Smooth muscle cell (in vitro differentiated cells): ENCODE data around the gene PSKH1. TPM values are rescaled to one million over a fixed set of nuclear protein-coding genes. Genes with fewer than 3 reads are reported as not detected.
A peak's percentile ranks its signal among the peaks of the same experiment; 100 is the strongest.

Source experiments
- DNase-seq: peaks from one replicate; lab custom pipeline; 2025; ENCODE audit not compliant: unreplicated experiment; lab: John Stamatoyannopoulos, UW
- H2AFZ ChIP-seq: fragments of 200-600 bp; sonication (generic); 2 replicates; pipeline ENCODE4 v1.6.0; 2016; ENCODE audit warnings: antibody characterized with exemption, low read depth, mild to moderate bottlenecking
- H3F3A ChIP-seq: fragments of 200-600 bp; sonication (generic); 2 replicates; pipeline ENCODE4 v1.6.0; 2017; ENCODE audit warnings: antibody characterized with exemption, low read depth
- H3K27ac ChIP-seq: fragments of 200-600 bp; sonication (generic); 2 replicates; pipeline ENCODE4 v1.5.1; 2016; ENCODE audit warnings: low read depth, mild to moderate bottlenecking
- H3K27me3 ChIP-seq: fragments of 200-600 bp; sonication (generic); 2 replicates; pipeline ENCODE4 v1.6.1; 2016; ENCODE audit warnings: low read depth, mild to moderate bottlenecking
- H3K36me3 ChIP-seq: fragments of 200-600 bp; sonication (generic); 2 replicates; pipeline ENCODE4 v1.5.1; 2016; ENCODE audit warnings: low read depth
- H3K4me1 ChIP-seq: fragments of 200-600 bp; sonication (generic); 2 replicates; pipeline ENCODE4 v1.5.1; 2016; ENCODE audit warnings: low read depth
- H3K4me2 ChIP-seq: fragments of 200-600 bp; sonication (generic); 2 replicates; pipeline ENCODE4 v1.6.0; 2016; ENCODE audit warnings: mild to moderate bottlenecking
- H3K4me3 ChIP-seq: fragments of 200-600 bp; sonication (generic); 2 replicates; pipeline ENCODE4 v1.5.1; 2016; ENCODE audit warnings: mild to moderate bottlenecking
- H3K79me2 ChIP-seq: fragments of 200-600 bp; sonication (generic); 2 replicates; pipeline ENCODE4 v1.6.0; 2016; ENCODE audit warnings: low read depth, mild to moderate bottlenecking
- H3K9ac ChIP-seq: fragments of 200-600 bp; sonication (generic); 2 replicates; pipeline ENCODE4 v1.6.0; 2016; ENCODE audit warnings: low read depth
- H3K9me3 ChIP-seq: fragments of 200-600 bp; sonication (generic); replicated peaks from 2 replicates; pipeline ENCODE4 v1.5.1; 2016; ENCODE audit warnings: low read depth
- H4K20me1 ChIP-seq: fragments of 200-600 bp; sonication (generic); 2 replicates; pipeline ENCODE4 v1.6.0; 2016; ENCODE audit warnings: low read depth
- WGBS: methylation state at CpG from one replicate; pipeline ENCODE4 v1.1.7; 2016; ENCODE audit warnings: low lambda C conversion rate; 5-methylcytosine and 5-hydroxymethylcytosine counted together
- polyA plus RNA-seq: library from polyadenylated mRNA; unstranded; fragments of >200 nt; fragmentation: Nextera tagmentation; extraction: Ambion mirVana; gene quantifications from 2 replicates; pipeline ENCODE4 v1.2.1, GENCODE V29; 2016
- total RNA-seq: library from RNA; depleted of rRNA; stranded (reverse); fragments of >200 nt; gene quantifications from 2 replicates; pipeline ENCODE4 v1.2.3, GENCODE V29; 2014
- TF ChIP-seq, protein P1 (sequence below): fragments of 200-600 bp; sonication (generic); IDR thresholded peaks from 2 replicates; pipeline ENCODE4 v1.5.1; 2017; ENCODE audit warnings: borderline replicate concordance, mild to moderate bottlenecking, antibody characterized with exemption; ENCODE audit not compliant: insufficient read depth, poor library complexity, severe bottlenecking

The PSKH1 gene
- total and polyA plus RNA-seq, 2 experiments from 2014 or later = 15.3 to 36.0 TPM

DNA sequence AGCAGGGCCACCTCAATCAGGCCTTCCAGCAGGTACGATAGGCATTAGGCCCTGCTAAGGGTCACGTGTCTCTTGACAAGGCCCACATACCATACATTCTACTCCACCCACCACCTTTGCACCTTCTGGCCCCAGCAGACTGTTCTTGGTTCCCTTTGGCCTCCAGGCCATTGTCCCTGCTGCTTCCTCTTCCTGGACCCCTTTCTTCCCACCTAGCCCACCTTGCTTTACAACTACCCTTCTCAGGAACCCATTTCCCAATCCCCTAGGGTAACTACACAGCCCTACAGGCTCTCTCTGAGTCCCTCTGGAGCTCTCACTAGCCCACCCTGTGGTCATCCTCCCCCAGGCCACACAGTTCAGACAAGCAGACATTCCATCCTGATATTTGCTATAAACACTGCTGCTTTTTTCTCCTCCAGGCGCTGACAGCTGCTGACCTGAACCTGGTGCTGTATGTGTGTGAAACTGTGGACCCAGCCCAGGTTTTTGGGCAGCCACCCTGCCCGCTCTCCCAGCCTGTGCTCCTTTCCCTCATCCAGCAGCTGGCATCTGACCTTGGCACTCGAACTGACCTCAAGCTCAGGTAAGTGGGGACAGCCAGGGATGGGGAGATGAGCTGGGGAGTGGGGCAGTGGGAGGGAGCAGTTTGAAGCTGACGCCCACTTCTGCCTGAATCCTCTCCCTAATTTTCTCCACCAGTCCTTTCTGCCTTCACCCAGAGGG lies 9.7 kb upstream of the PSKH1 start:
- TF ChIP-seq, protein P1, sequence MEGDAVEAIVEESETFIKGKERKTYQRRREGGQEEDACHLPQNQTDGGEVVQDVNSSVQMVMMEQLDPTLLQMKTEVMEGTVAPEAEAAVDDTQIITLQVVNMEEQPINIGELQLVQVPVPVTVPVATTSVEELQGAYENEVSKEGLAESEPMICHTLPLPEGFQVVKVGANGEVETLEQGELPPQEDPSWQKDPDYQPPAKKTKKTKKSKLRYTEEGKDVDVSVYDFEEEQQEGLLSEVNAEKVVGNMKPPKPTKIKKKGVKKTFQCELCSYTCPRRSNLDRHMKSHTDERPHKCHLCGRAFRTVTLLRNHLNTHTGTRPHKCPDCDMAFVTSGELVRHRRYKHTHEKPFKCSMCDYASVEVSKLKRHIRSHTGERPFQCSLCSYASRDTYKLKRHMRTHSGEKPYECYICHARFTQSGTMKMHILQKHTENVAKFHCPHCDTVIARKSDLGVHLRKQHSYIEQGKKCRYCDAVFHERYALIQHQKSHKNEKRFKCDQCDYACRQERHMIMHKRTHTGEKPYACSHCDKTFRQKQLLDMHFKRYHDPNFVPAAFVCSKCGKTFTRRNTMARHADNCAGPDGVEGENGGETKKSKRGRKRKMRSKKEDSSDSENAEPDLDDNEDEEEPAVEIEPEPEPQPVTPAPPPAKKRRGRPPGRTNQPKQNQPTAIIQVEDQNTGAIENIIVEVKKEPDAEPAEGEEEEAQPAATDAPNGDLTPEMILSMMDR = no peak
- Histone ChIP-seq H4K20me1 (peaks cover 16% of the 10 kb centered on the region), H3F3A (no peaks in the 10 kb centered on the region), H3K4me3 (no peak overlapping the region), H3K79me2 (no peaks in the 10 kb centered on the region), H3K4me1 (peaks cover 5% of the 10 kb centered on the region), H3K9ac (no peak overlapping the region), H3K4me2 (no peak overlapping the region), H3K27me3 (no peaks in the 10 kb centered on the region), H3K36me3 (no peaks in the 10 kb centered on the region), H3K9me3 (no peaks in the 10 kb centered on the region), H2AFZ (no peak overlapping the region), H3K27ac (no peak overlapping the region)
- WGBS = 73% methylated on average over 6 of the region's 6 CpGs
- no peak for DNase-seq

DNA sequence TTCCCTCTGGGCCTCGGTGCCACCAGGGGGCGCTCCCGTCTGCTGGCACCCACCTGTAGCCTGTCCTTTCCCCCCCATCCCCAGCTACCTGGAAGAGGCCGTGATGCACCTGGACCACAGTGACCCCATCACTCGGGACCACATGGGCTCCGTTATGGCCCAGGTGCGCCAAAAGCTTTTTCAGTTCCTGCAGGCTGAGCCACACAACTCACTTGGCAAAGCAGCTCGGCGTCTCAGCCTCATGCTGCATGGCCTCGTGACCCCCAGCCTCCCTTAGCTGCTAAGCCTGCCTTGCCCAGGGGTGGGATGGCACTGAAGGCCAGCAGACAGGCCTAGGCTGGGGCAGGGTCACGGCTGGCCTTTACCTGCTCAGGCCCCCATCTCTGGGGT lies 9.2 kb upstream of the PSKH1 start:
- H3K36me3 ChIP-seq = no peaks in the 10 kb centered on the region
- no peaks in the 10 kb centered on the region for H3K9me3 ChIP-seq
- no peak overlapping the region for H3K4me2 ChIP-seq
- TF ChIP-seq, protein P1 = peak; percentile 81
- no peaks in the 10 kb centered on the region for H3F3A ChIP-seq
- H3K4me1 ChIP-seq = peaks cover 5% of the 10 kb centered on the region
- H2AFZ ChIP-seq = no peak overlapping the region
- no peak overlapping the region for H3K4me3 ChIP-seq
- WGBS = 65% methylated on average over 11 of the region's 11 CpGs
- no peaks in the 10 kb centered on the region for H3K79me2 ChIP-seq
- H3K27me3 ChIP-seq = no peaks in the 10 kb centered on the region
- DNase-seq = peak; percentile 3
- no peak overlapping the region for H3K9ac ChIP-seq
- H3K27ac ChIP-seq = no peak overlapping the region
- H4K20me1 ChIP-seq = peaks cover 16% of the 10 kb centered on the region

DNA sequence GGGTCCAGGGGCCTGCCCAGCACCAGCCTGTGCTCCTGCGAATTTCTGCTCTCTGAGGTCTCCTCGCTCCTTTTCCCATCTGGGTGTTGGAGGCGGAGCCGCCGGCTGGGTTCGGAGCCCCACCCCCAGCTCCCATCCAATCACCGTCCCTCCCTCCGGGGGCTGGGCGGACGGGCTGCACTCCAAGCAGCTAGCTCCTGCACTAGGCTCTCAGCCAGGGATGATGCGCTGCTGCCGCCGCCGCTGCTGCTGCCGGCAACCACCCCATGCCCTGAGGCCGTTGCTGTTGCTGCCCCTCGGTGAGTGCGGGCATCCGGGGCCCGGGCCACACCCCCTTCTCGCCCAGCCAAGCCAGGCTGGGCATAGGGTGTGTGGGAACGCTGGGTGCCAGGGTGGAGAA lies 8.4 kb upstream of the PSKH1 start, which contains the start of gene NRN1L:
NRN1L (plus strand) TSS at position 202 of the 400 bp plus-strand sequence; CDS start at position 221, 19 bp downstream.
- TF ChIP-seq, protein P1 = no peak
- Histone ChIP-seq H3K9ac (no peak within 1 kb of the TSS), H3K36me3 (no peaks in the 10 kb centered on the region), H3K4me2 (no peak within 1 kb of the TSS), H3K9me3 (no peaks in the 10 kb centered on the region), H4K20me1 (peaks cover 16% of the 10 kb centered on the region), H3K79me2 (no peaks in the 10 kb centered on the region), H3K4me1 (peaks cover 5% of the 10 kb centered on the region), H3K4me3 (no peak within 1 kb of the TSS), H3K27me3 (no peaks in the 10 kb centered on the region), H2AFZ (no peak within 1 kb of the TSS), H3F3A (no peaks in the 10 kb centered on the region), H3K27ac (no peak within 1 kb of the TSS)
- peak; percentile 43 for DNase-seq
- 30% methylated on average over 21 of the region's 22 CpGs for WGBS

DNA sequence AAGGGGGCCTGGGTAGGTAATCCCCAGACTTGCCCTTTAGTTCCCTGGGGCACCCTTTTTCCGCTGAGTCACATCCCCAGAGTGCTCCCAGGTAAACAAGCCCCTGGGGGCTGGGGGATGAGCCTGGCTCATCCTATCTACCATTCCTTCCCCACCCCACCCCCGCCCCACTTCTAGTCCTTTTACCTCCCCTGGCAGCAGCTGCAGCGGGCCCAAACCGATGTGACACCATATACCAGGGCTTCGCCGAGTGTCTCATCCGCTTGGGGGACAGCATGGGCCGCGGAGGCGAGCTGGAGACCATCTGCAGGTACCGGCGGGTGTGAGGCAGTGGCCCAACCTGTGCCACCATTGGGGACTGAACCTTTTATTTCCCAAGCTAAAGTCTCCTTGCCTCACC lies 7.5 kb upstream of the PSKH1 start:
- no peaks in the 10 kb centered on the region for H3K79me2 ChIP-seq
- no peak overlapping the region for H3K4me2 ChIP-seq

More for the DNA sequence above, 7.5 kb upstream of the PSKH1 start:
- peaks cover 16% of the 10 kb centered on the region for H4K20me1 ChIP-seq
- H3K27ac ChIP-seq = no peak overlapping the region
- no peak overlapping the region for H2AFZ ChIP-seq
- no peak overlapping the region for H3K4me3 ChIP-seq
- H3K36me3 ChIP-seq = no peaks in the 10 kb centered on the region
- no peaks in the 10 kb centered on the region for H3K9me3 ChIP-seq
- H3K9ac ChIP-seq = no peak overlapping the region
- peaks cover 5% of the 10 kb centered on the region for H3K4me1 ChIP-seq
- H3F3A ChIP-seq = no peaks in the 10 kb centered on the region
- TF ChIP-seq, protein P1 = no peak
- no peaks in the 10 kb centered on the region for H3K27me3 ChIP-seq
- DNase-seq = no peak
- 95% methylated on average over 12 of the region's 12 CpGs for WGBS
